Keratinocyte (primary cell): ENCODE results near the gene MC1R. TPM values are rescaled to one million over a fixed set of nuclear protein-coding genes. Genes with fewer than 3 reads are reported as not detected.

ENCODE experiments used
- DNase-seq: peaks from one replicate; pipeline ENCODE4 v3.0.0-alpha.2; 2011; ENCODE audit warnings: low read depth, missing footprints, low spot score
- FAIRE-seq: peaks from 2 replicates; lab custom pipeline; 2011; peaks lifted over from hg19 to GRCh38; lab: Jason Lieb, UNC
- H2AFZ ChIP-seq: 2 replicates; pipeline ENCODE4 v1.6.0; 2012; ENCODE audit warnings: low read length, control low read depth, inconsistent platforms; ENCODE audit not compliant: control insufficient read depth
- H3K27ac ChIP-seq: 2 replicates; pipeline ENCODE4 v1.5.1; 2011; ENCODE audit warnings: low read length; ENCODE audit not compliant: control insufficient read depth, insufficient read depth
- H3K27me3 ChIP-seq: 3 replicates; pipeline ENCODE4 v1.6.0; 2011; ENCODE audit warnings: low read length; ENCODE audit not compliant: control insufficient read depth, insufficient read depth; ENCODE audit errors: extremely low read depth
- H3K36me3 ChIP-seq, 2 experiments: 2 replicates in 1 of 2; 3 replicates in 1 of 2; pipeline ENCODE4 v1.5.1; 2011; ENCODE audit warnings: low read length in 2 of 2, mild to moderate bottlenecking in 1 of 2; ENCODE audit not compliant: control insufficient read depth in 2 of 2, insufficient read depth in 2 of 2; ENCODE audit errors: extremely low read depth in 1 of 2
- H3K4me1 ChIP-seq: 3 replicates; pipeline ENCODE4 v1.5.1; 2011; ENCODE audit warnings: low read length; ENCODE audit not compliant: control insufficient read depth, insufficient read depth; ENCODE audit errors: extremely low read depth
- H3K4me2 ChIP-seq: 3 replicates; pipeline ENCODE4 v1.6.0; 2011; ENCODE audit warnings: low read depth, low read length; ENCODE audit not compliant: control insufficient read depth, insufficient read depth; ENCODE audit errors: extremely low read depth
- H3K4me3 ChIP-seq, 3 experiments: fragments of 200-600 bp in 1 of 3; sonication (generic) in 1 of 3; 2 replicates in 2 of 3; 3 replicates in 1 of 3; pipeline ENCODE4 v1.5.1; 2011 to 2016; ENCODE audit warnings: low read length in 3 of 3, mild to moderate bottlenecking in 3 of 3, control low read depth in 2 of 3, inconsistent platforms in 1 of 3, low read depth in 1 of 3, mixed read lengths in 1 of 3, mixed run types in 1 of 3, moderate library complexity in 1 of 3; ENCODE audit not compliant: control insufficient read depth in 2 of 3, insufficient read depth in 2 of 3; ENCODE audit errors: extremely low read depth in 1 of 3
- H3K79me2 ChIP-seq: 2 replicates; pipeline ENCODE4 v1.6.0; 2012; ENCODE audit warnings: low read length; ENCODE audit not compliant: control insufficient read depth, insufficient read depth
- H3K9ac ChIP-seq: 3 replicates; pipeline ENCODE4 v1.6.0; 2011; ENCODE audit warnings: low read length; ENCODE audit not compliant: control insufficient read depth, insufficient read depth; ENCODE audit errors: extremely low read depth
- H3K9me1 ChIP-seq: 3 replicates; pipeline ENCODE4 v1.6.0; 2011; ENCODE audit warnings: low read length; ENCODE audit not compliant: control insufficient read depth, insufficient read depth; ENCODE audit errors: extremely low read depth
- H3K9me3 ChIP-seq: 2 replicates; pipeline ENCODE4 v1.5.1; 2012; ENCODE audit warnings: low read depth, low read length; ENCODE audit not compliant: control insufficient read depth
- H4K20me1 ChIP-seq: 3 replicates; pipeline ENCODE4 v1.6.0; 2011; ENCODE audit warnings: low read length; ENCODE audit not compliant: control insufficient read depth, insufficient read depth; ENCODE audit errors: extremely low read depth
- CTCF ChIP-seq, 3 experiments: IDR thresholded peaks in 1 of 3; conservative IDR thresholded peaks in 1 of 3; optimal IDR thresholded peaks in 1 of 3; 2 replicates in 2 of 3; 3 replicates in 1 of 3; pipeline versions ENCODE3 to v1.5.1; 2011; ENCODE audit warnings: low read length in 3 of 3, mild to moderate bottlenecking in 3 of 3, moderate library complexity in 2 of 3, control low read depth in 1 of 3, inconsistent platforms in 1 of 3; ENCODE audit not compliant: insufficient read depth in 2 of 3; ENCODE audit errors: extremely low read depth in 1 of 3
- EZH2 ChIP-seq: IDR thresholded peaks from one replicate; pipeline ENCODE4 v1.6.1; 2012; ENCODE audit warnings: inconsistent platforms, mild to moderate bottlenecking, low read length, moderate library complexity
- dilution Hi-C: fragments of 300-500 bp; cut with MboI; formaldehyde crosslinking; loops from one replicate; pipeline ENCODE4 v1.7.0; 2020; ENCODE audit warnings: low sequenced_read_pairs; ENCODE audit not compliant: extremely low pct_ligation_motif_present
- polyA plus RNA-seq, 5 experiments: library from polyadenylated mRNA; depleted of rRNA in 3 of 5; stranded (reverse) in 3 of 5; stranded (forward) in 1 of 5; unstranded in 1 of 5; fragments of >200 nt; gene quantifications; 1 replicate in 1 of 5; 2 replicates in 3 of 5; 3 replicates in 1 of 5; pipeline versions ENCODE4 v1.2.1 to v1.2.3, GENCODE V29; 2011 to 2012; ENCODE audit warnings: missing spikeins in 2 of 5, low read depth in 1 of 5, low replicate concordance in 1 of 5

MC1R gene
- polyA plus RNA-seq, 1 donor (not counting 4 experiments of a cell fraction or from before 2014, with no cell fraction given) = 1.1 TPM

GRCh38 chr16:89883346-89884040, 35.2 kb upstream of the MC1R start:
- Histone ChIP-seq H3K27ac (no peak overlapping the region), H3K79me2 (peaks cover 44% of the 10 kb centered on the region), H3K4me3 (no peak overlapping the region), H4K20me1 (peaks cover 16% of the 10 kb centered on the region), H3K27me3 (no peaks in the 10 kb centered on the region), H3K9ac (no peak overlapping the region), H3K9me1 (no peaks in the 10 kb centered on the region), H3K36me3 (peaks cover 38 to 49% of the 10 kb centered on the region in 2 experiments), H3K4me2 (no peak overlapping the region), H3K9me3 (no peaks in the 10 kb centered on the region), H2AFZ (no peak overlapping the region), H3K4me1 (peaks cover 16% of the 10 kb centered on the region)
- FAIRE-seq = no peak
- dilution Hi-C loops = no loop called here
- TF ChIP-seq CTCF (optimal IDR thresholded peaks at IDR 0.05 in 1 of 3, IDR thresholded peaks at IDR 0.05 in 1 of 3, conservative IDR thresholded peaks at IDR 0.05 in 1 of 3; ENCODE audit: extremely low read depth in 1 of 3, insufficient read depth in 2 of 3, low read length in 3 of 3) = no peak
- no peak for TF ChIP-seq EZH2
- DNase-seq = no peak

DNA sequence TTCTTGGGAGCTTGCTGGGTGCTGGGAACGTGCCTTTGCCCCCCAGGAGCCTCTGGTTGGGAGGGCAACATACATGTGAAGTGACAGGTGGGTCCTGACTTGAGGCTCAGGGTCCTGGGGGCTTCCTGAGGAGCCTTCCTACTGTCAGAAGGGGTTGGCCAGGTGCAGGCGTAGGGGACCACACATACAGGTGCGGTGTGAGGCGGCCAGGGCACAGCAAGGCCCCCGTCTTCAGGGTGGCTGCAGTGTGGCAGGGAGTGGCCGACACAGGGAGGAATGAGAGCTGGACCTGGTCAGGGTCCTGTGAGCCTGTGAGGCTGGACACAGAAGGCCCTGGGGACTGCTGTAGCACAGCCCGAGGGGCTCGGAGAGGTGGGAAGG, 34.6 kb upstream of the MC1R start:
- Histone ChIP-seq H3K4me1 (peaks cover 16% of the 10 kb centered on the region), H2AFZ (no peak overlapping the region), H3K79me2 (peaks cover 39% of the 10 kb centered on the region), H3K4me3 (no peak overlapping the region), H3K4me2 (no peak overlapping the region), H3K9ac (no peak overlapping the region), H3K27me3 (no peaks in the 10 kb centered on the region), H3K27ac (no peak overlapping the region), H3K9me3 (no peaks in the 10 kb centered on the region), H4K20me1 (peaks cover 16% of the 10 kb centered on the region), H3K36me3 (peaks cover 36 to 49% of the 10 kb centered on the region in 2 experiments), H3K9me1 (no peaks in the 10 kb centered on the region)
- no peak for DNase-seq
- no peak for TF ChIP-seq CTCF (optimal IDR thresholded peaks at IDR 0.05 in 1 of 3, IDR thresholded peaks at IDR 0.05 in 1 of 3, conservative IDR thresholded peaks at IDR 0.05 in 1 of 3; ENCODE audit: extremely low read depth in 1 of 3, insufficient read depth in 2 of 3, low read length in 3 of 3)
- no peak for TF ChIP-seq EZH2
- dilution Hi-C loops = no loop called here
- no peak for FAIRE-seq
